COR-L47 (cell line): Measurements from ENCODE around the gene TUBAL3.
"Not testable (repeated sequence)": the region's sequence is repeated elsewhere in the genome, so short reads cannot be mapped to it uniquely, and the experiment has no call there.

ENCODE experiments used
- DNase-seq: peaks from one replicate; lab custom pipeline; 2025; lab: John Stamatoyannopoulos, UW

Gene TUBAL3

GRCh38 chr10:5423771-5424170 lies 19.1 kb upstream of the TUBAL3 start:
- DNase-seq: no peak

GRCh38 chr10:5419466-5420094 lies 15.0 kb upstream of the TUBAL3 start:
- DNase-seq: no peak

GRCh38 chr10:5418584-5418983 lies 14.0 kb upstream of the TUBAL3 start:
- DNase-seq: no peak

- no peak for DNase-seq
Measured at GRCh38 chr10:5416981-5417380, 12.4 kb upstream of the TUBAL3 start.

GRCh38 chr10:5413012-5413938 lies 8.6 kb upstream of the TUBAL3 start:
- DNase-seq: no peak

- peak; percentile 77 for DNase-seq
Measured at GRCh38 chr10:5412277-5412941, 7.8 kb upstream of the TUBAL3 start, which contains the start of gene NET1. Gene NET1, plus strand, starts transcription at chr10:5412557. Its CDS starts 136 bp downstream, at chr10:5412693.

GRCh38 chr10:5411941-5412276 lies 7.3 kb upstream of the TUBAL3 start:
- DNase-seq: no peak

DNA sequence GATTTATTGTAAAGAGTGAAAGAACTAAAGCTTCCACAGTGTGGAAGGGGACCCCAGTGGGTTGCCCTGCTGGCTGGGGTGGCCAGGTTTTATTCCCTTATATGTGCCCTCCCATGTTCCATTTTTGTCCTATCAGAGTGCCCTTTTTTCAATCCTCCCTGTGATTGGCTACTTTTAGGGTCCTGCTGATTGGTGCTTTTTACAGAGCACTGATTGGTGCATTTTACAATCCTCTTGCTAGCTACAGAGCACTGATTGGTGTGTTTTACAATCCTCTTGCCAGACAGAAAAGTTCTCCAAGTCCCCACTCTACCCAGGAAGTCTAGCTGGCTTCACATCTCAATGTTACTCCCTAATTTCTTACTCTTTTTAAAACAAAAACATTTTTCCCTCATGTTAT lies 6.2 kb upstream of the TUBAL3 start:
- DNase-seq: not testable (repeated sequence)

DNA sequence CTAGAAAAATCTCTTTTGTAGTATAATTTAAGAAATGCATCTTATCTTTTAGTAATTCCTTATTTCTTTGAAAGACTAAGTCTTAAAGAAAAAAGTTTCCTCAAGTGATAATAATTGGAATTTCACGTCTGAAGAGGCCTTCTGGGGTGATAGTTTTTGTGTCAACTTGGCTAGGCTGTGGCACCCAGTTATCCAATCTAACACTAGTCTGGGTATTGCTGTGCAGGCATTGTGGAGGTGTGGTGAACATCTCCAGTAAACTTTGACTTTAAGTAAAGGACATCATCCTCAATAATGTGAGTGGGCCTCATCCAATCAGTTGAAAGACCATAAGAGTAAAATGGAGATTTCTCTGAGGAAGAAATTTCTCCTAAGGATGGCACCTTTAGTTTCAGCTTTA lies 2.3 kb upstream of the TUBAL3 start:
- DNase-seq: no peak

DNA sequence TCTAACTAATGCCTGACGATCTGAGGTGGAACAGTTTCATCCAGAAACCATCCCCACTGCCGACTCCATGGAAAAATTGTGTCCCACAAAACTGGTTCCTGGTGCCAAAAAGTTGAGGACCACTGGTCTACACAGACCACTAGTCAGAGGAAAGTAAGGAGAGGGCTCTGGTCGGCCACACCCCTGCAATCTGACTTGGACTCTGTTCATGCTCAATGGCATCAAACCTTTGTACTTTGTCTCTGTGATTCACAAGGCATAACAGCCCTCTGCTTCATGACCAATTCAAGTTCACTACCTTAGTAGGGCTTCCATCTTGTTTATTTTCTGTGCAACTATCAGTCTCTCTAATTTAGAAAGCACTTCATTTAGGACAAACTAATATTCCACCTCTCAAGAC lies 1.8 kb downstream of the TUBAL3 start:
- DNase-seq: no peak

DNA sequence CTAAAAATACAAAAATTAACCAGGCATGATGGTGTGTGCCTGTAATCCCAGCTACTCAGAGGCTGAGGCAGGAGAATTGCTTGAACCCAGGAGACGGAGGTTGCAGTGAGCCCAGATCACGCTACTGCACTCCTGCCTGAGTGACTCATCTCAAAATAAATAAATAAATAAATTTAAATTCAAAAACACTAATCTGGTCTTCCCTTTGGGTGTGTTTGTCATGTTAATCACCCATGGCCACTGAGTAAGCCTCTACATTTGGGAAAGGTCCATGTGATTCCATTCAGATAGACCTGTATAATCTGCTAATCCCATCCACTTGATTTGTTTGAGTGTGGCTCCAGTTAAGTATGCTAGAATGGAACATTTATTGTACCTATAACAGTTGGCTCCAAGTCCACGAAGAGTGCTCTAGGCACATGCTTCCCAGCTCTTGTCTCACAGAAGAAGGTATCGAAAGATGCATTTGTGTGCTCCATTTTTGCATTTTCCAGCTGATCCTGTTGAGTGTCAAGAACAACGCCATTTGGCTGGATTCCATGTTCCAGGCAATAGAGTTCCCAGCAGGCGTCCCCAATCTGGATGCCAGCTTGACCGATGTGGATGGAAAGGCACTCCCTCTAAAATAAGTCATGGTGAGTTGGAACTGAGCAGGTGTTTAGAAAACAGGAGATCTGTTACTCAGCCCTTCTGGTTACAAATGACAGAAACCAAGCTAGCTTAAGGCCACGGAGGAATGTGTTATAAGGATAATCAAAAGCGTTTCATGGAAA lies 4.0 kb downstream of the TUBAL3 start:
- DNase-seq: peak; percentile 9

GRCh38 chr10:5399332-5399731 lies 5.3 kb downstream of the TUBAL3 start:
- no peak for DNase-seq

DNA sequence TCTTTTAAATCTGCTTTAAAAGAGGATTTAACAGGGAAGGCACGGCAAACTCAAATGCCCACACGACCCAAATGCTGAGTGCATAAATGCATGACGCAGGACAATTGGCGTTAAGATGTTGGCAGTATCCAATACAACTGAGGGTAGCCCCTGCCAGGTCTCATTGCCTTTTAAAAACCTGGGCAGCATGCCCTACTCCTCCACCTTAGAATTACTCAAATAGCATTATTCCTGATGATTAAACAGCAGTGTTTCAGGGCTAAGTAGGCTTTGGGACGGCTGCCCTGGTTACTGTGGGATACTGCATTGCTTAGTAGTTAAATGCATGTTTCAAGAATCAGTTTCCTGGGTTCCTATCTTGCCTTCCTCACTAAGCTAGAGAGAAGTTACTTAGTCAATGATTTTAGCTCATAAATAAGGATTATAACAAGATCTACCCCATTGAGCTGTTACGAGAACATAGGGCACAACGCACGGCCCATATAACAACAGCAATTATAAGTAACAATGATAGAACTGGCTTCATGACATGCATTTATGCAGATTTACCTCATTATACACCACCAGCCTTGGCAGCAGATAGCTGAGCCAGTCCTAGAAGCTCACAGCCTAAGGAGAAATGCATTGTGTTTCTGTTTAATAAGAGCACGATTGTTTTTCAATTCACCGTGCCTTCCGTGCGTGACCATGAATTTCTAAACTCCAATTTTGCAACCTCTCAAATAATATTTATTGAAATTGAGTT lies 7.9 kb downstream of the TUBAL3 start:
- DNase-seq: no peak

GRCh38 chr10:5395168-5395567 lies 9.5 kb downstream of the TUBAL3 start:
- no peak for DNase-seq

- DNase-seq: no peak
Measured at GRCh38 chr10:5393529-5393928, 11.1 kb downstream of the TUBAL3 start.

GRCh38 chr10:5391790-5392189 lies 12.8 kb downstream of the TUBAL3 start:
- DNase-seq: no peak

DNA sequence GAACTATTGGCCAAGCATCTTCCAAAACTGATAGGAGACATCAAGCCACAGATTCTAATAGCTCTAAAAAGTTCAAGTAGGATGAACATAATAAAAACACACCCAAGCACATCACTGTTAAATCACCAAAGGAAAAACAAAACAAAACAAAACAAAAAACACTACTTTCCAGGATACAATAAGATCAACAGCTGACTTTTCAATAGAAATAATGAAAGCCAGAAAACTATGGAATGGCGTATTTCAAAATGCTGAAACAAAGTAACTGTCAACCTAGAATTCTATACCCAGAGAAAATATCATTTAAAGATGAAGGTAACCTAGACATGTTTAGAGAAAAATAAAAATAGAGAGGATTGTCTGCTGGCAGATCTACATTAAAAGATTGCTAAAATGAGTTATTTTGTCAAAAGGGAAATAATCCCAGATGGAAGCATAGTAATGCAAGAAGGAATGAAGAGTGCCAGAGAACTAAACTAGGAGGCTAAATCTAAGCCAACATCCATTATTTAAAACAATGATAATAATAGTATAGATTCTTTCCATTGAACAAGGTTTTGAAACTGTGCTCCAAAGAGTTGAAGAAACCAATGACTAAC lies 13.9 kb downstream of the TUBAL3 start:
- DNase-seq: no peak

DNA sequence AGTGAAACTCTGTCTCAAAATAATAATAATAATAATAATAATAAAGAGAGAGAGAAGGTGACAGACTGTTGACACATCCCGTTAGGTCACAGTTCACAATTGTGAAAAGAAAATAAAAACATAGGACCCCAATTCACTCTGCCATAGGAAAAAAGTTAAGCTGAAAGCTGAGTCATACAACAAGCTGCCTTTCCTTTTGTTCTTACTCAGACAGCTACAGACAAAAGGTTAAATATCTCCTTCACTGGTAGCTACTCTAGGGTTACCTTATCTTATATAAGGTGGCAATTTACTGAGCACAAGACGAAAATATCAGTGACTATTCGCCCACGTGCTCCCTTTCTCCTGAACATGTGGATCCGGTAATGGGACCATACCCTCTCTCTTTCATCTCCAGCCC lies 17.5 kb downstream of the TUBAL3 start:
- no peak for DNase-seq

DNA sequence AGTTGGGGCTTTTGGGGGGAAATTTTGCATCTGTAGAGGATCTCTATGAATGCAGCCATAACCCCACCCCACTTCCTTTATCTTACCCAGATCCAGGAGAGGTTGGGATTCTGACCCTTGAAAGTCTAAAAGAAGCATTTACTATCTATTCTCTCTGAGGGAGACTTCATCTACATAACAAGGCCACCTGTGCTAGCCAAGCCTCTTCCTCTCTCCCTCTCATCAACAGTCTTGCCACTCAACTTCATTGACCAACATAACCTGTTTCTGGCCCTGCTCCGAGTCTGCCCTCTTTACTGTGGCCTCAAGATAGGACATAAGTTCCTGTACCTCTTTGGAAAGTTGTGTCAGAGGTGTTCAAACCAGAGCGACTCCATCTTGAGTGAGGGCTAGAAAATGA lies 19.4 kb downstream of the TUBAL3 start:
- no peak for DNase-seq

- DNase-seq: no peak
Measured at GRCh38 chr10:5381187-5381586, 23.4 kb downstream of the TUBAL3 start.

DNA sequence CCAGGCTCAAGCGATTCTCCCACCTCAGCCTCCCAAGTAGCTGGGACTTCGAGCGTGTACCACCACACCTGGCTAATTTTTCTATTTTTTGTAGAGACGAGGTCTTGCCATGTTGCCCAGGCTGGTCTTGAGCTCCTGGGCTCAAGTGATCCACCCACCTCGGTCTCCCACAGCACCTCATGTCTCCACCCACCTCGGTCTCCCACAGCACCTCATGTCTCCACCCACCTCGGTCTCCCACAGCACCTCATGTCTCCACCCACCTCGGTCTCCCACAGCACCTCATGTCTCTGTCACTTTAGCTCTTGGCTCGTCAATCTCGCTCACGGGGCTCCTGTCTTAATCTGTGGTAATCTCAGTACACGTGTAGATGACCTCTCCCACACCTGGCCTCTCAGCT lies 24.2 kb downstream of the TUBAL3 start:
- DNase-seq: not testable (repeated sequence)
